SK-N-SH (cell line): ENCODE data around the gene HOXC11. TPM values are rescaled to one million over a fixed set of nuclear protein-coding genes. Genes with fewer than 3 reads are reported as not detected.
A peak's percentile ranks its signal among the peaks of the same experiment; 100 is the strongest.

ENCODE experiments used
- CTCF ChIA-PET: fragments of 300-600, 350-600 bp; formaldehyde crosslinking; extraction: SDS; loops from one replicate; lab custom pipeline; 2021; lab: Yijun Ruan, JAX
- POLR2A ChIA-PET: fragments of 350-600 bp; sonication (Branson Sonifier 250); formaldehyde crosslinking; extraction: SDS; loops from one replicate; lab custom pipeline; 2020; ENCODE audit warnings: antibody characterized with exemption, inconsistent platforms; lab: Yijun Ruan, JAX
- DNase-seq: peaks from one replicate; pipeline ENCODE4 v3.0.0; 2012
- H2AFZ ChIP-seq: fragments of 200-600 bp; sonication (generic); 2 replicates; pipeline ENCODE4 v1.8.1; 2016; ENCODE audit warnings: antibody characterized with exemption, mild to moderate bottlenecking, low read depth
- H3F3A ChIP-seq: fragments of 200-600 bp; sonication (generic); replicated peaks from 2 replicates; pipeline ENCODE3; 2016; ENCODE audit warnings: antibody characterized with exemption, mild to moderate bottlenecking; ENCODE audit not compliant: insufficient read depth
- H3K27ac ChIP-seq, 2 experiments: fragments of 200-500 bp in 1 of 2; fragments of 200-600 bp in 1 of 2; sonication (Bioruptor generic) in 1 of 2; sonication (generic), shearing (Covaris generic) in 1 of 2; 2 replicates each; pipeline versions ENCODE4 v1.5.1 to v1.6.1; 2014 to 2016; ENCODE audit warnings: low read depth in 2 of 2, inconsistent platforms in 1 of 2, low read length in 1 of 2, mild to moderate bottlenecking in 1 of 2, mixed read lengths in 1 of 2
- H3K27me3 ChIP-seq: fragments of 200-600 bp; sonication (generic), shearing (Covaris generic); 2 replicates; pipeline ENCODE4 v1.6.1; 2016; ENCODE audit warnings: mixed run types; ENCODE audit not compliant: insufficient read depth
- H3K36me3 ChIP-seq, 2 experiments: fragments of 200-500 bp in 1 of 2; fragments of 200-600 bp in 1 of 2; sonication (Bioruptor generic) in 1 of 2; sonication (generic) in 1 of 2; replicated peaks in 1 of 2; 2 replicates each; pipeline versions ENCODE3 to v1.5.1; 2014 to 2016; ENCODE audit warnings: low read length in 1 of 2, mild to moderate bottlenecking in 1 of 2; ENCODE audit not compliant: insufficient read depth in 2 of 2, control insufficient read depth in 1 of 2
- H3K4me1 ChIP-seq, 2 experiments: fragments of 200-500 bp in 1 of 2; fragments of 200-600 bp in 1 of 2; sonication (Bioruptor generic) in 1 of 2; sonication (generic), shearing (Covaris generic) in 1 of 2; 2 replicates each; pipeline versions ENCODE4 v1.5.1 to v1.6.1; 2014 to 2016; ENCODE audit warnings: low read depth in 1 of 2, low read length in 1 of 2, mixed run types in 1 of 2; ENCODE audit not compliant: insufficient read depth in 2 of 2, control insufficient read depth in 1 of 2
- H3K4me2 ChIP-seq: fragments of 200-600 bp; sonication (generic), shearing (Covaris generic); 2 replicates; pipeline ENCODE4 v1.6.1; 2017; ENCODE audit warnings: mixed run types
- H3K4me3 ChIP-seq, 2 experiments: fragments of 200-500 bp in 1 of 2; fragments of 200-600 bp in 1 of 2; sonication (Bioruptor generic) in 1 of 2; sonication (generic), shearing (Covaris generic) in 1 of 2; 2 replicates each; pipeline versions ENCODE4 v1.5.1 to v1.8.1; 2014 to 2016; ENCODE audit warnings: low read depth in 2 of 2, inconsistent platforms in 1 of 2, low read length in 1 of 2, mild to moderate bottlenecking in 1 of 2, mixed read lengths in 1 of 2, moderate library complexity in 1 of 2
- H3K79me2 ChIP-seq: fragments of 200-600 bp; sonication (generic); 2 replicates; pipeline ENCODE4 v1.8.1; 2017; ENCODE audit warnings: mild to moderate bottlenecking; ENCODE audit not compliant: insufficient read depth
- H3K9ac ChIP-seq: fragments of 200-600 bp; sonication (generic); 2 replicates; pipeline ENCODE4 v1.6.1; 2017; ENCODE audit warnings: mixed run types
- H3K9me2 ChIP-seq: fragments of 200-600 bp; sonication (generic); 2 replicates; pipeline ENCODE4 v1.6.1; 2017; ENCODE audit warnings: mixed run types
- H3K9me3 ChIP-seq: fragments of 200-600 bp; sonication (generic); 2 replicates; pipeline ENCODE4 v1.6.1; 2017; ENCODE audit warnings: mixed run types, mild to moderate bottlenecking, moderate library complexity
- H4K20me1 ChIP-seq: fragments of 200-600 bp; sonication (generic); 2 replicates; pipeline ENCODE4 v1.6.1; 2017; ENCODE audit warnings: mild to moderate bottlenecking, mixed run types; ENCODE audit not compliant: insufficient read depth
- ELF1 ChIP-seq: IDR thresholded peaks from 2 replicates; pipeline ENCODE4 v1.4.0; 2012
- EP300 ChIP-seq, 2 experiments: IDR thresholded peaks; 2 replicates each; pipeline versions ENCODE4 v1.4.0 to v1.6.1; 2012; ENCODE audit warnings: borderline replicate concordance in 1 of 2, low read depth in 1 of 2, low read length in 1 of 2
- GATA2 ChIP-seq: sonication (generic); formaldehyde crosslinking; IDR thresholded peaks from 2 replicates; pipeline ENCODE4 v1.5.0; 2020; ENCODE audit warnings: mild to moderate bottlenecking, missing genetic modification reagents
- POLR2AphosphoS5 ChIP-seq: IDR thresholded peaks from 2 replicates; pipeline ENCODE4 v1.6.1; 2012; ENCODE audit warnings: low read depth, low read length
- TAF1 ChIP-seq: IDR thresholded peaks from 2 replicates; pipeline ENCODE4 v1.6.1; 2012; ENCODE audit warnings: low read depth, mild to moderate bottlenecking, low read length, moderate library complexity, borderline replicate concordance
- TEAD4 ChIP-seq: IDR thresholded peaks from 2 replicates; pipeline ENCODE4 v1.4.0; 2012; ENCODE audit warnings: mild to moderate bottlenecking, borderline replicate concordance; ENCODE audit not compliant: insufficient read depth
- YY1 ChIP-seq: IDR thresholded peaks from 2 replicates; pipeline ENCODE4 v1.4.0; 2012; ENCODE audit warnings: low read depth, mild to moderate bottlenecking
- WGBS: methylation state at CpG from one replicate; pipeline ENCODE4 v1.1.6; 2017; ENCODE audit warnings: low lambda C conversion rate; 5-methylcytosine and 5-hydroxymethylcytosine counted together
- polyA plus RNA-seq, 3 experiments: library from polyadenylated mRNA; depleted of rRNA; stranded (reverse); fragments of >200 nt; gene quantifications; 2 replicates each; pipeline ENCODE4 v1.2.3, GENCODE V29; 2012
- TF ChIP-seq, protein P1 (sequence below): IDR thresholded peaks from 2 replicates; pipeline ENCODE4 v1.4.0; 2012; ENCODE audit warnings: low read depth, borderline replicate concordance
- TF ChIP-seq, protein P2 (sequence below): fragments of 200-600 bp; sonication (generic); IDR thresholded peaks from 2 replicates; pipeline ENCODE4 v1.6.1; 2017; ENCODE audit warnings: antibody characterized with exemption, mild to moderate bottlenecking, moderate library complexity

Gene HOXC11
- polyA plus RNA-seq, 1 of the 3 experiments (the other 2 are of a cell fraction), result not detected

DNA sequence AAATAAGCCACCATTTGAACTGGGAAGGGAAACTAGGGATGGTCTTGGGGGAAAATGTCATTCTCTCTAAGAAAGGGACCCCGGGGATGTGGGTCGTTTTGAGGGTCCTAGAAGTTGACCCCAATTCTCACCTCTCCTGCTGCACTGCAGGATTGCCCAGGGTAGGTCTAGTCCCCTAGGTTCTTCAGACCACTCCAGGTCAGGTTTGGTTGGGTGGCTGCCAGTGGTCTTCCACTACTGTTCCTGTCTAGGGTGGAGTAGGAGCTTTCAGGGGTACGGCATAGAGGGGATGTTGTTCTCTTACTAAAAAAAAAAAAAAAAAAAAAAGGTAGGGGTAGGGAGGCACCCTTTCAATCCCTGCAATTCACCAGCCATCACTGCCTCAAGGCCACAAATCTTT lies 43.1 kb downstream of the HOXC11 start:
- Histone ChIP-seq H3K36me3 (no peaks in the 10 kb centered on the region), H3K27me3 (no peaks in the 10 kb centered on the region), H3K79me2 (peaks cover 10% of the 10 kb centered on the region; the same call in 1 of the 2 replicates), H4K20me1 (no peaks in the 10 kb centered on the region), H3K4me1 (peaks cover 7 to 33% of the 10 kb centered on the region in 2 experiments; a peak in 2 of 4 replicates), H3K27ac (peak overlapping the region; percentile 89 to 99; a peak in 3 of 4 replicates), H3K9ac (peak overlapping the region; percentile 98; the same call in 1 of the 2 replicates), H3F3A (peaks cover 17% of the 10 kb centered on the region), H2AFZ (peak overlapping the region; percentile 94; the same call in 1 of the 2 replicates), H3K4me3 (peak overlapping the region; percentile 46 to 69; a peak in 3 of 4 replicates), H3K9me2 (no peaks in the 10 kb centered on the region), H3K9me3 (no peaks in the 10 kb centered on the region), H3K4me2 (peak overlapping the region; percentile 70; the same call in 1 of the 2 replicates)
- WGBS, result 88% methylated on average over 3 of the region's 3 CpGs
- TF ChIP-seq, protein P1, sequence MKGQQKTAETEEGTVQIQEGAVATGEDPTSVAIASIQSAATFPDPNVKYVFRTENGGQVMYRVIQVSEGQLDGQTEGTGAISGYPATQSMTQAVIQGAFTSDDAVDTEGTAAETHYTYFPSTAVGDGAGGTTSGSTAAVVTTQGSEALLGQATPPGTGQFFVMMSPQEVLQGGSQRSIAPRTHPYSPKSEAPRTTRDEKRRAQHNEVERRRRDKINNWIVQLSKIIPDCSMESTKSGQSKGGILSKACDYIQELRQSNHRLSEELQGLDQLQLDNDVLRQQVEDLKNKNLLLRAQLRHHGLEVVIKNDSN, result no peak
- TF ChIP-seq EP300 (IDR thresholded peaks at IDR 0.05; ENCODE audit: borderline replicate concordance in 1 of 2, low read depth in 1 of 2, low read length in 1 of 2), result no peak
- TF ChIP-seq ELF1, result no peak
- TF ChIP-seq YY1, result no peak
- no peak for TF ChIP-seq TEAD4
- no peak for TF ChIP-seq GATA2 (CRISPR knock-in tag)
- no peak for DNase-seq
- CTCF ChIA-PET, result interaction anchor here (0.6 to 24.5 kb wide), 13 partner anchors 10 to 428 kb away, joined by 3 to 568 read pairs (median 7); partner anchors contain the start of genes HOXC10, HOXC4, HOXC5 and HOXC9
- POLR2A ChIA-PET, result interaction anchor here (0.7 kb wide), 1 partner anchor 88 kb away, joined by 4 read pairs; no protein-coding TSS in a partner anchor

DNA sequence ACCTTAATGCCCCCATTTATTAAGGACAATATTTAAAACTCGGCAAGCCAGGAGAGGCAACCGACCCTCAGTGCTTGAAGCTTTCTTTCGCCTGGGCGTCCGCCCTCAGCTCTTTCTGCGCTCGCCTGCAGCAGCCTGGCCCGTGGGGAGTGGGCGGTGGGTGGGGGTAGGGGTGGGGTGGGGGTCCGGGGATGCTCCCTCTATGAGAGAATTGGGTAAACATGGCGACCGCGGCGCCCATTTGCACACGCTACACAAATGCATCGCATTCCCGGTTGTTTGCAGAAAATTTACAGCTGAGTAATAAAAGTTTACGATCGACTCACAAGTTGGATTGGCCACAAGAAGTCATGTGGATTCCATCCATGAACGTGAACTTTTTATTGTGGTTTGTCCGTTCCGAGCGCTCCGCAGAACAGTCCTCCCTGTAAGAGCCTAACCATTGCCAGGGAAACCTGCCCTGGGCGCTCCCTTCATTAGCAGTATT lies 43.6 kb downstream of the HOXC11 start:
- no peaks in the 10 kb centered on the region for H3K36me3 ChIP-seq
- 18% methylated on average over 23 of the region's 25 CpGs for WGBS
- ChIA-PET CTCF (interaction anchor here (0.6 to 24.5 kb wide), 16 partner anchors 10 to 427 kb away, joined by 3 to 568 read pairs (median 5); partner anchors contain the start of genes HOXC10, HOXC4, HOXC5 and HOXC9), POLR2A (interaction anchor here (0.7 to 1.8 kb wide), 3 partner anchors 8 to 88 kb away, joined by 3 to 11 read pairs (median 4); partner anchors contain the start of genes HOXC8 and HOXC9)
- H3K4me1 ChIP-seq, result peaks cover 7 to 36% of the 10 kb centered on the region in 2 experiments; a peak in 2 of 4 replicates
- peak overlapping the region; percentile 69 to 85 for H3K4me3 ChIP-seq
- H3K9me2 ChIP-seq, result no peaks in the 10 kb centered on the region
- peak overlapping the region; percentile 89 to 99 for H3K27ac ChIP-seq
- H4K20me1 ChIP-seq, result no peaks in the 10 kb centered on the region
- peak overlapping the region; percentile 99 for H3K4me2 ChIP-seq
- DNase-seq, result no peak
- TF ChIP-seq, protein P1, result peak; percentile 28; the same call in 1 of the 2 replicates
- TF ChIP-seq POLR2AphosphoS5, result peak; percentile 65; the same call in 1 of the 2 replicates
- TF ChIP-seq TAF1, result peak; percentile 56; the same call in 1 of the 2 replicates
- TF ChIP-seq, protein P2, sequence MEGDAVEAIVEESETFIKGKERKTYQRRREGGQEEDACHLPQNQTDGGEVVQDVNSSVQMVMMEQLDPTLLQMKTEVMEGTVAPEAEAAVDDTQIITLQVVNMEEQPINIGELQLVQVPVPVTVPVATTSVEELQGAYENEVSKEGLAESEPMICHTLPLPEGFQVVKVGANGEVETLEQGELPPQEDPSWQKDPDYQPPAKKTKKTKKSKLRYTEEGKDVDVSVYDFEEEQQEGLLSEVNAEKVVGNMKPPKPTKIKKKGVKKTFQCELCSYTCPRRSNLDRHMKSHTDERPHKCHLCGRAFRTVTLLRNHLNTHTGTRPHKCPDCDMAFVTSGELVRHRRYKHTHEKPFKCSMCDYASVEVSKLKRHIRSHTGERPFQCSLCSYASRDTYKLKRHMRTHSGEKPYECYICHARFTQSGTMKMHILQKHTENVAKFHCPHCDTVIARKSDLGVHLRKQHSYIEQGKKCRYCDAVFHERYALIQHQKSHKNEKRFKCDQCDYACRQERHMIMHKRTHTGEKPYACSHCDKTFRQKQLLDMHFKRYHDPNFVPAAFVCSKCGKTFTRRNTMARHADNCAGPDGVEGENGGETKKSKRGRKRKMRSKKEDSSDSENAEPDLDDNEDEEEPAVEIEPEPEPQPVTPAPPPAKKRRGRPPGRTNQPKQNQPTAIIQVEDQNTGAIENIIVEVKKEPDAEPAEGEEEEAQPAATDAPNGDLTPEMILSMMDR, result no peak
- peak; percentile 80; the same call in 1 of the 2 replicates for TF ChIP-seq YY1
- no peaks in the 10 kb centered on the region for H3K27me3 ChIP-seq
- peaks cover 17% of the 10 kb centered on the region for H3F3A ChIP-seq
- peak overlapping the region; percentile 94; the same call in 1 of the 2 replicates for H2AFZ ChIP-seq
- peak overlapping the region; percentile 98; the same call in 1 of the 2 replicates for H3K9ac ChIP-seq
- H3K79me2 ChIP-seq, result peaks cover 10% of the 10 kb centered on the region; the same call in 1 of the 2 replicates
- H3K9me3 ChIP-seq, result no peaks in the 10 kb centered on the region
